A673 (cell line): ENCODE results near the gene AGAP1.

Source experiments
- CTCF ChIP-seq: fragments of 300-800, 200-600 bp; sonication (generic); conservative IDR thresholded peaks from 2 replicates; pipeline ENCODE4 v1.5.1; 2017; ENCODE audit warnings: low read depth, mild to moderate bottlenecking, antibody characterized with exemption, low read length, moderate library complexity, mixed read lengths
- EZH2 ChIP-seq: fragments of 200-600 bp; sonication (generic); IDR thresholded peaks from 2 replicates; pipeline ENCODE4 v1.6.1; 2017; ENCODE audit warnings: borderline replicate concordance, low read depth, mild to moderate bottlenecking, mixed read lengths, antibody characterized with exemption, low read length; ENCODE audit not compliant: poor library complexity, severe bottlenecking

GRCh38 chr2:235463893-235464292 lies 29.9 kb upstream of the AGAP1 start:
- TF ChIP-seq CTCF, result no peak
- no peak for TF ChIP-seq EZH2
